Activated T-helper 2 cell treated with anti-CD3 and anti-CD28 coated beads, Interferon-gamma antibody, Interleukin-2, Interleukin-4, amounts not matched to agents 10 μg/mL and 5 μg/mL and 100 μg/mL, durations not matched to agents 14 hours and 24 hours and 36 hours (primary cell): ENCODE data around the gene DUOX2. TPM values are rescaled to one million over a fixed set of nuclear protein-coding genes. Genes with fewer than 3 reads are reported as not detected.
"Not testable (repeated sequence)": the region's sequence is repeated elsewhere in the genome, so short reads cannot be mapped to it uniquely, and the experiment has no call there.

Source experiments
- DNase-seq: peaks from one replicate; pipeline ENCODE4 v3.0.0; 2021; ENCODE audit warnings: low spot score
- H3K27ac Mint-ChIP-seq: one replicate; pipeline ENCODE4 v1.8.0; 2021; ENCODE audit warnings: mixed read lengths
- H3K27me3 Mint-ChIP-seq: one replicate; pipeline ENCODE4 v1.8.0; 2021; ENCODE audit warnings: low read depth, mixed read lengths
- H3K36me3 Mint-ChIP-seq: one replicate; pipeline ENCODE4 v1.8.0; 2021; ENCODE audit warnings: low read depth, mixed read lengths
- H3K4me1 Mint-ChIP-seq: one replicate; pipeline ENCODE4 v1.8.0; 2021; ENCODE audit warnings: low read depth, mixed read lengths
- H3K4me3 Mint-ChIP-seq: one replicate; pipeline ENCODE4 v1.8.0; 2021; ENCODE audit warnings: low read depth, mild to moderate bottlenecking, moderate library complexity, mixed read lengths
- H3K9me3 Mint-ChIP-seq: one replicate; pipeline ENCODE4 v1.8.0; 2021; ENCODE audit warnings: mixed read lengths
- intact Hi-C: fragments of 100-400 bp; cut with micrococcal nuclease; formaldehyde crosslinking; loops from one replicate; pipeline ENCODE4 v1.15.1; 2023
- total RNA-seq: library from RNA; stranded (reverse); gene quantifications from 2 replicates; pipeline ENCODE4 v1.2.3, GENCODE V29; 2022

The DUOX2 gene
- total RNA-seq, 1 donor from 2014 or later = not detected

GRCh38 chr15:45113380-45113990 lies 487 bp downstream of the DUOX2 start:
- intact Hi-C loops = no loop called here
- Mint-ChIP-seq H3K4me1 (peaks cover 14% of the 10 kb centered on the region), H3K27me3 (peaks cover 81% of the 10 kb centered on the region), H3K36me3 (no peaks in the 10 kb centered on the region), H3K9me3 (no peaks in the 10 kb centered on the region), H3K27ac (no peak overlapping the region), H3K4me3 (no peak overlapping the region)
- DNase-seq = no peak

DNA sequence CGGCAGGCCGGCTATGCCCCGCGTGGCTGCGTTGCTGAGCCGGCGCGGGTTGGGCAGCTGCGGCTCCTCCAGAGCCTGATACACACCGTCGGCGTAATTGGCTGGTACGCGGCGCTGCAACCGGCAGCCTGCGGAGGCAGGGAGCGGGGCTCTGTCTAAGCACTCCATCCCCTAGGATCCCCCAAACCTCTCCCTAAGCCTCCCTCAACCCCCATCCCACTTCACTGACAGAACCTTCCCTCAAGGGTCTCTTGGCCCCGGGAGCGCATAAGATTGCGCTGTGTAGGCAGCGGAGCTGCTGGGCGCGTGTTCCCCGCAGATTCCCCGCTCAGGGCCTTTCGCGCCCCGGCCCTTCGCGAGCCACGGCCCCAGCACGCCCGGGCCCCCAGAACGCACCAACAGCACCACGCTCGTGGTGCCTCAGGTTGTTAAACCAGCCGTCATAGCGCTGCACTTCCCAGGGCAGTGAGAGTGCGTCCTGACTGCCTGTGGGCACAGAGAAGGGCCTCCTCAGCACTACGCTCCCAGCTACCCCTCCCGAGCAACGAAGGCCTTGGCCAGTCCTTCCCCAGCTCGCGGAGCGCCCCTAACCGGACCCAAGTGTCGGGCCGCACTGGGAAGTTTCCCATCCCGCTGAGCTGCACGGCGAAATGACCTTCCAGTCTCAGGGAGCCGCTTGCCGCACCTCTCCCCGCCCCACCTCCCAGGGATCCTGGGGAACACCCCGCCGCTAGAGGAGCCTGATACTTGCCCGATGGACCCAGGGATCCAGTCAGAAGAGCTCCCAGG lies 1.2 kb downstream of the DUOX2 start:
- intact Hi-C loops = no loop called here
- Mint-ChIP-seq H3K4me3 (no peak overlapping the region), H3K36me3 (no peaks in the 10 kb centered on the region), H3K9me3 (no peaks in the 10 kb centered on the region), H3K27me3 (peaks cover 74% of the 10 kb centered on the region), H3K4me1 (peaks cover 12% of the 10 kb centered on the region), H3K27ac (no peak overlapping the region)
- no peak for DNase-seq

GRCh38 chr15:45112143-45112590 lies 1.8 kb downstream of the DUOX2 start:
- H3K27me3 Mint-ChIP-seq = peaks cover 68% of the 10 kb centered on the region
- H3K27ac Mint-ChIP-seq = no peak overlapping the region
- no peak overlapping the region for H3K4me3 Mint-ChIP-seq
- H3K36me3 Mint-ChIP-seq = no peaks in the 10 kb centered on the region
- DNase-seq = no peak
- H3K4me1 Mint-ChIP-seq = peaks cover 11% of the 10 kb centered on the region
- intact Hi-C loops = no loop called here
- H3K9me3 Mint-ChIP-seq = no peaks in the 10 kb centered on the region

DNA sequence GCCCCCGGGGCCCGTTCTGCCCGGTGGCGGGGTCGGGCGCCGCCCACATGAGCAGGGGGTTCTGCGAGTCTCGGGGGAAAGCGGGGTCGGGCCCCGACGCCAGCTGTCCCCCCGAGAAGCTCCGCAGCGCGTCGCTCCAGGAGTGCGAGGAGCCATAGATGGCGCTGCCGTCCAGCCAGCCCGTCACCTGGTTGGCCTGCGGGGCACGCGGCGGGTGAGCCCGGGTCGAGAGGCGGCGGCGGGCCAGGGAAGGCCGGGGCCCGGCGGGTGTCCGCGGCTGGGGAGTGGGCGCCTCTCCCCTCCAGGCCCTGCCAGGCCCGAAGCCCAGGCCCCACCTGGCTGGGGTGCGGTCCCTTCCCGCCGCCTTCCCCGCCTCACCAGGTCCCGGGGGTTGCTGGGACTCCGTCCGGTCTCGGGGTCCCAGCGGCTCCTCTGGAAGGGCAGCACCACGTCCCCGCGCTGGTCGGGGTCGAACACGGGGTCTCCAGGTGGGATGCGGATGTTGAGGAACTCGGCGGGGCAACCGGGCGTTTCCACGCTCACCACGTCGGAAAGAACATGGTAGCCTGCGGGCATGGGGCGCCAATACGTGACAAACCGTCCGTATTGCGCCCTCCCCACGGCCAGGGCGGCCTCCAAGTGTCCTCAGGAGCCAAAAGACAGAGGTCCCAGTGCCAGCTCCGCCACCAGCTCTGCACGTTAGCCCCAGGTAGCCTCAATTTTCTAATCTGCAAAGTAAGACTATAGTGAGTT lies 2.4 kb downstream of the DUOX2 start:
- intact Hi-C loops = no loop called here
- no peaks in the 10 kb centered on the region for H3K36me3 Mint-ChIP-seq
- no peaks in the 10 kb centered on the region for H3K9me3 Mint-ChIP-seq
- H3K27me3 Mint-ChIP-seq = peaks cover 66% of the 10 kb centered on the region
- H3K4me3 Mint-ChIP-seq = no peak overlapping the region
- DNase-seq = no peak
- no peak overlapping the region for H3K27ac Mint-ChIP-seq
- H3K4me1 Mint-ChIP-seq = peaks cover 11% of the 10 kb centered on the region

DNA sequence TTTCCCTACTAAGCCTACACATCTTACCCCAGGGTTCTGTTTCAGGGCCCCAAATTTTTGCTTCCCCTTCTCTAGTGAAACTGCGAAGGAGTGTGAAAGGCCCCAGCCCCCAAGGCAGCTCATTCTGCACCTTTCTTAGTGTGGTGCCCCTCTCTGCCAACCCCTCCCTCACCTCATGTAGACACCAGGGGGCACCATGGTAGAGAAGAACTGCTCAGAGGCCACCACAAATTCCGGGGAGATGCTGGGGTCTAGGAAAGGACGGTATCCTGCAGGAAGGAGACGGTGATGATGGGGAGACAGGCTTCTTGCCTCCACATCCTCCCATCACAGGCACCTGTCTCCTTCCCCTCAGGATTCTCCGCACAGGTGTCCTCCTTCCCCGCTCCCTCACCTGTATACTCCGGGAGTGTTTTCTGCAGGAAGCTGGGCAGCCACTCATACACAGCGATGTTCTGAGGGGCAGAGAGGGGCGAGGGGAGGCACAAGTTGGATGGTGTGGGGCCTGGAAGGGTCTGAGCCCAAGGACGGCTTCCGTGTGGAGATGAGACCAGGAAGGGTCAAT lies 3.6 kb downstream of the DUOX2 start:
- no peak for DNase-seq
- H3K9me3 Mint-ChIP-seq = no peaks in the 10 kb centered on the region
- intact Hi-C loops = no loop called here

GRCh38 chr15:45107941-45108630 lies 5.9 kb downstream of the DUOX2 start:
- intact Hi-C loops = no loop called here
- H3K27ac Mint-ChIP-seq = no peak overlapping the region

More for the DNA sequence above, 3.6 kb downstream of the DUOX2 start:
- Mint-ChIP-seq H3K36me3 (no peaks in the 10 kb centered on the region), H3K27ac (no peak overlapping the region), H3K27me3 (peaks cover 54% of the 10 kb centered on the region), H3K4me1 (peaks cover 9% of the 10 kb centered on the region), H3K4me3 (no peak overlapping the region)

GRCh38 chr15:45106002-45106790 lies 7.8 kb downstream of the DUOX2 start:
- intact Hi-C loops = no loop called here
- Mint-ChIP-seq H3K4me3 (no peak overlapping the region), H3K9me3 (no peaks in the 10 kb centered on the region), H3K27ac (no peak overlapping the region), H3K4me1 (no peaks in the 10 kb centered on the region), H3K27me3 (peaks cover 18% of the 10 kb centered on the region), H3K36me3 (no peaks in the 10 kb centered on the region)
- DNase-seq = no peak

More at GRCh38 chr15:45107941-45108630, 5.9 kb downstream of the DUOX2 start:
- peaks cover 5% of the 10 kb centered on the region for H3K4me1 Mint-ChIP-seq
- no peak for DNase-seq
- H3K4me3 Mint-ChIP-seq = no peak overlapping the region
- no peaks in the 10 kb centered on the region for H3K36me3 Mint-ChIP-seq
- H3K27me3 Mint-ChIP-seq = peaks cover 31% of the 10 kb centered on the region
- no peaks in the 10 kb centered on the region for H3K9me3 Mint-ChIP-seq

GRCh38 chr15:45105586-45105985 lies 8.4 kb downstream of the DUOX2 start:
- no peak overlapping the region for H3K27ac Mint-ChIP-seq
- no peak for DNase-seq
- H3K4me1 Mint-ChIP-seq = no peaks in the 10 kb centered on the region
- H3K36me3 Mint-ChIP-seq = no peaks in the 10 kb centered on the region
- intact Hi-C loops = no loop called here
- H3K4me3 Mint-ChIP-seq = no peak overlapping the region
- H3K27me3 Mint-ChIP-seq = peaks cover 17% of the 10 kb centered on the region
- H3K9me3 Mint-ChIP-seq = no peaks in the 10 kb centered on the region

GRCh38 chr15:45104170-45104569 lies 9.8 kb downstream of the DUOX2 start:
- DNase-seq, H3K27ac Mint-ChIP-seq, H3K4me1 Mint-ChIP-seq, intact Hi-C loops, H3K27me3 Mint-ChIP-seq, H3K36me3 Mint-ChIP-seq, H3K4me3 Mint-ChIP-seq, H3K9me3 Mint-ChIP-seq: not testable (repeated sequence)

- Mint-ChIP-seq H3K27me3 (no peaks in the 10 kb centered on the region), H3K36me3 (no peaks in the 10 kb centered on the region), H3K4me1 (no peaks in the 10 kb centered on the region), H3K9me3 (no peaks in the 10 kb centered on the region), H3K4me3 (no peak overlapping the region), H3K27ac (no peak overlapping the region)
- DNase-seq = no peak
- intact Hi-C loops = no loop called here
Measured at GRCh38 chr15:45102226-45102625, 11.7 kb downstream of the DUOX2 start.

- Mint-ChIP-seq H3K27ac (no peak overlapping the region), H3K36me3 (no peaks in the 10 kb centered on the region)
Measured at GRCh38 chr15:45101749-45102148, 12.2 kb downstream of the DUOX2 start.

More at GRCh38 chr15:45101749-45102148, 12.2 kb downstream of the DUOX2 start:
- Mint-ChIP-seq H3K4me3 (no peak overlapping the region), H3K27me3 (no peaks in the 10 kb centered on the region), H3K4me1 (no peaks in the 10 kb centered on the region), H3K9me3 (no peaks in the 10 kb centered on the region)
- intact Hi-C loops = no loop called here
- no peak for DNase-seq
